MM.1S (cell line): ENCODE data around the gene ROBO2.

Experiments
- DNase-seq: peaks from one replicate; pipeline ENCODE4 v3.0.0-alpha.2; 2015
- H2AFZ ChIP-seq: fragments of 300-600 bp; sonication (generic); 2 replicates; pipeline ENCODE4 v1.6.0; 2016; ENCODE audit warnings: antibody characterized with exemption, low read length
- H3F3A ChIP-seq: fragments of 300-600 bp; sonication (generic); 2 replicates; pipeline ENCODE4 v1.6.1; 2016; ENCODE audit warnings: mild to moderate bottlenecking, antibody characterized with exemption, low read length, moderate library complexity, mixed read lengths; ENCODE audit not compliant: insufficient read depth
- H3K27ac ChIP-seq: fragments of 300-600 bp; sonication (generic); 2 replicates; pipeline ENCODE4 v1.5.1; 2016; ENCODE audit warnings: mild to moderate bottlenecking, low read length
- H3K27me3 ChIP-seq: fragments of 300-600 bp; sonication (generic); replicated peaks from 2 replicates; pipeline ENCODE4 v1.6.0; 2016; ENCODE audit warnings: low read length; ENCODE audit not compliant: insufficient read depth
- H3K36me3 ChIP-seq: fragments of 300-600 bp; sonication (generic); replicated peaks from 2 replicates; pipeline ENCODE4 v1.6.1; 2016; ENCODE audit warnings: mild to moderate bottlenecking, low read length, mixed read lengths; ENCODE audit not compliant: insufficient read depth
- H3K4me1 ChIP-seq: fragments of 300-600 bp; sonication (generic); 2 replicates; pipeline ENCODE4 v1.6.1; 2016; ENCODE audit warnings: low read length, mixed read lengths
- H3K4me2 ChIP-seq: fragments of 300-600 bp; sonication (generic); 2 replicates; pipeline ENCODE4 v1.6.0; 2016; ENCODE audit warnings: low read depth, low read length
- H3K4me3 ChIP-seq: fragments of 300-600 bp; sonication (generic); 2 replicates; pipeline ENCODE4 v1.5.1; 2016; ENCODE audit warnings: low read length, mixed read lengths
- H3K79me2 ChIP-seq: fragments of 300-600 bp; sonication (generic); 2 replicates; pipeline ENCODE4 v1.6.1; 2016; ENCODE audit warnings: mixed run types, low read length, mixed read lengths
- H3K9ac ChIP-seq: fragments of 300-600 bp; sonication (generic); 2 replicates; pipeline ENCODE4 v1.6.1; 2016; ENCODE audit warnings: low read length, mixed read lengths
- H3K9me2 ChIP-seq: fragments of 300-600 bp; sonication (generic); replicated peaks from 2 replicates; pipeline ENCODE4 v1.6.1; 2016; ENCODE audit warnings: mild to moderate bottlenecking, low read length, mixed read lengths; ENCODE audit not compliant: insufficient read depth
- H3K9me3 ChIP-seq: fragments of 300-600 bp; sonication (generic); replicated peaks from 2 replicates; pipeline ENCODE4 v1.6.1; 2016; ENCODE audit warnings: mild to moderate bottlenecking, low read length, mixed read lengths; ENCODE audit not compliant: insufficient read depth
- H4K20me1 ChIP-seq: fragments of 300-600 bp; sonication (generic); 2 replicates; pipeline ENCODE4 v1.6.1; 2016; ENCODE audit warnings: mild to moderate bottlenecking, low read length, moderate library complexity, mixed read lengths; ENCODE audit not compliant: insufficient read depth
- EZH2 ChIP-seq: fragments of 300-600 bp; sonication (generic); optimal IDR thresholded peaks from 2 replicates; pipeline ENCODE3; 2017; ENCODE audit warnings: low read depth, mild to moderate bottlenecking, antibody characterized with exemption, low read length, mixed read lengths
- EZH2phosphoT487 ChIP-seq: fragments of 300-600 bp; sonication (generic); IDR thresholded peaks from 2 replicates; pipeline ENCODE4 v1.6.1; 2018; ENCODE audit warnings: antibody characterized with exemption, low read length
- TF ChIP-seq, protein P1 (sequence below): fragments of 300-600 bp; sonication (generic); IDR thresholded peaks from 2 replicates; pipeline ENCODE4 v1.5.1; 2016; ENCODE audit warnings: antibody characterized with exemption, low read length, mixed read lengths

Gene ROBO2

GRCh38 chr3:77321646-77322045 is 281.7 kb downstream of the ROBO2 start:
- Histone ChIP-seq H2AFZ (no peak overlapping the region), H3K36me3 (no peaks in the 10 kb centered on the region), H3K4me2 (no peak overlapping the region)

DNA sequence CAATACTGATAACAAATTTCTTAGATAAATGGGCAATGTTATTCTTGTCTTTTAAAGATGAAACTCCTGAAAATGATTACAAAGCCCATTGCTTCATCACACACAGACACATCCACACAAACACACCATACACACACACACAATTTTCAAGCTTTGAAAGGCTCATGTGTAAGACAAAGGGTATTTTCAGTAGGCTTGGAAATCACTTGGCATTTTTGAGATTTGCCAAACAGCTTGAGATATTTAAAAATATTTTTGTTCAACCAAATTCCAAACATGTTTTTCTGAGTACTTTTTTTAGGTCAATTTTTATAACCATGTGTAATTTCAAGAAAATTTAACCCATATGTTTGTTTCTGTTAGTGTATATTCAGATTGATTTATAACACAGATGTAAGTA is 283.7 kb downstream of the ROBO2 start:
- Histone ChIP-seq H3K36me3 (no peaks in the 10 kb centered on the region), H3K79me2 (no peaks in the 10 kb centered on the region), H3K4me3 (no peak overlapping the region), H3K27ac (no peak overlapping the region), H3K9ac (no peak overlapping the region), H3K9me3 (no peaks in the 10 kb centered on the region), H3K4me2 (no peak overlapping the region), H2AFZ (no peak overlapping the region), H3F3A (no peaks in the 10 kb centered on the region), H3K9me2 (no peaks in the 10 kb centered on the region), H4K20me1 (no peaks in the 10 kb centered on the region), H3K4me1 (no peaks in the 10 kb centered on the region), H3K27me3 (no peaks in the 10 kb centered on the region)
- TF ChIP-seq, protein P1, sequence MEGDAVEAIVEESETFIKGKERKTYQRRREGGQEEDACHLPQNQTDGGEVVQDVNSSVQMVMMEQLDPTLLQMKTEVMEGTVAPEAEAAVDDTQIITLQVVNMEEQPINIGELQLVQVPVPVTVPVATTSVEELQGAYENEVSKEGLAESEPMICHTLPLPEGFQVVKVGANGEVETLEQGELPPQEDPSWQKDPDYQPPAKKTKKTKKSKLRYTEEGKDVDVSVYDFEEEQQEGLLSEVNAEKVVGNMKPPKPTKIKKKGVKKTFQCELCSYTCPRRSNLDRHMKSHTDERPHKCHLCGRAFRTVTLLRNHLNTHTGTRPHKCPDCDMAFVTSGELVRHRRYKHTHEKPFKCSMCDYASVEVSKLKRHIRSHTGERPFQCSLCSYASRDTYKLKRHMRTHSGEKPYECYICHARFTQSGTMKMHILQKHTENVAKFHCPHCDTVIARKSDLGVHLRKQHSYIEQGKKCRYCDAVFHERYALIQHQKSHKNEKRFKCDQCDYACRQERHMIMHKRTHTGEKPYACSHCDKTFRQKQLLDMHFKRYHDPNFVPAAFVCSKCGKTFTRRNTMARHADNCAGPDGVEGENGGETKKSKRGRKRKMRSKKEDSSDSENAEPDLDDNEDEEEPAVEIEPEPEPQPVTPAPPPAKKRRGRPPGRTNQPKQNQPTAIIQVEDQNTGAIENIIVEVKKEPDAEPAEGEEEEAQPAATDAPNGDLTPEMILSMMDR = no peak
- TF ChIP-seq EZH2phosphoT487 = no peak
- TF ChIP-seq EZH2 = no peak
- DNase-seq = no peak

More at GRCh38 chr3:77321646-77322045, 281.7 kb downstream of the ROBO2 start:
- Histone ChIP-seq H3K27me3 (no peaks in the 10 kb centered on the region), H3K27ac (no peak overlapping the region), H3K9ac (no peak overlapping the region), H3K9me3 (no peaks in the 10 kb centered on the region), H4K20me1 (no peaks in the 10 kb centered on the region), H3F3A (no peaks in the 10 kb centered on the region), H3K79me2 (no peaks in the 10 kb centered on the region), H3K9me2 (no peaks in the 10 kb centered on the region), H3K4me1 (no peaks in the 10 kb centered on the region), H3K4me3 (no peak overlapping the region)
- TF ChIP-seq EZH2 (no peak), EZH2phosphoT487 (no peak)
- TF ChIP-seq, protein P1 = no peak
- DNase-seq = no peak

DNA sequence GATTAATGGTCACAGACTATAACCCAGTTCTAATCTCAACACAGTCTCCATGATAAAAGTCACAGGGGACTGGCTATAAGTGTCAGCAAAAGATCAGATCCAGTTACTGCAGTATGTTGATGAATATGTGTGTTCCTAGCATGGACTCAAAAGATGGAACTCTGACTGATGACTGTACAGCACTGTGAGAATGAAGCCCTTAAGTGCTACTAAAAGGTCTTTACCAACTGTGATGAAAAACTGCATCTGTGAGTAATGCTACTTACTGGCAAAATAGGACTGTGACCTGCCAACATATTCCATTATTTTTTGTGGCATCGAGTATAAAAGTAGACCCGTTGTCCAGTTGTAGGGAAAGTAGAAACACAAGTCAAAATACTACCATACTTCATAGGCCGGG is 284.2 kb downstream of the ROBO2 start:
- no peaks in the 10 kb centered on the region for H3K4me1 ChIP-seq
- no peaks in the 10 kb centered on the region for H3F3A ChIP-seq
- H3K79me2 ChIP-seq = no peaks in the 10 kb centered on the region
- no peak for DNase-seq
- H3K4me3 ChIP-seq = no peak overlapping the region
- H3K9me2 ChIP-seq = no peaks in the 10 kb centered on the region
- TF ChIP-seq EZH2phosphoT487 = no peak
- TF ChIP-seq, protein P1 = no peak
- no peak for TF ChIP-seq EZH2
- no peak overlapping the region for H3K27ac ChIP-seq
- no peaks in the 10 kb centered on the region for H3K9me3 ChIP-seq
- no peak overlapping the region for H3K4me2 ChIP-seq
- no peaks in the 10 kb centered on the region for H4K20me1 ChIP-seq
- no peaks in the 10 kb centered on the region for H3K36me3 ChIP-seq
- H2AFZ ChIP-seq = no peak overlapping the region
- H3K27me3 ChIP-seq = no peaks in the 10 kb centered on the region
- no peak overlapping the region for H3K9ac ChIP-seq
